NCI-H226 (cell line): Measurements from ENCODE around the gene DELE1.

Experiments used
- DNase-seq: peaks from one replicate; pipeline ENCODE4 v3.0.0-alpha.2; 2015

DELE1 gene

DNA sequence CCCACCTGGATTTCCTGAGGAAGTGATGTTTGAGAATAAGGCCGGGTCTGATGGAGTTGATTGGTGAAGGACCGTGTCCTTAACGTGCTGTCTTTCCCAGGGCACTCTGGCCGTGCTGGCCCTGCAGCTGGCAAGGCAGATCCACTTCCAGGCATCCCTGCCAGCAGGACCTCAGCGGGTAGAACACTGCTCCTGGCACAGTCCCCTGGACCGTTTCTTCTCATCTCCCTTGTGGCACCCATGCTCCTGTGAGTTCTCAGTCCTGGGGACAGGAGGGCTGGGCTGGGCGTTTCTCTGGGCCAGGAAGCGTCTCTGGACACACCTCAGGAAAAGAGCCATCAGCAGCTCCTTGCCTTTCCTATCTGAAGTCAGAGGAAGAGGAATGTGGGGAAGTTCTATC, 4.4 kb downstream of the DELE1 start:
- DNase-seq: no peak

DNA sequence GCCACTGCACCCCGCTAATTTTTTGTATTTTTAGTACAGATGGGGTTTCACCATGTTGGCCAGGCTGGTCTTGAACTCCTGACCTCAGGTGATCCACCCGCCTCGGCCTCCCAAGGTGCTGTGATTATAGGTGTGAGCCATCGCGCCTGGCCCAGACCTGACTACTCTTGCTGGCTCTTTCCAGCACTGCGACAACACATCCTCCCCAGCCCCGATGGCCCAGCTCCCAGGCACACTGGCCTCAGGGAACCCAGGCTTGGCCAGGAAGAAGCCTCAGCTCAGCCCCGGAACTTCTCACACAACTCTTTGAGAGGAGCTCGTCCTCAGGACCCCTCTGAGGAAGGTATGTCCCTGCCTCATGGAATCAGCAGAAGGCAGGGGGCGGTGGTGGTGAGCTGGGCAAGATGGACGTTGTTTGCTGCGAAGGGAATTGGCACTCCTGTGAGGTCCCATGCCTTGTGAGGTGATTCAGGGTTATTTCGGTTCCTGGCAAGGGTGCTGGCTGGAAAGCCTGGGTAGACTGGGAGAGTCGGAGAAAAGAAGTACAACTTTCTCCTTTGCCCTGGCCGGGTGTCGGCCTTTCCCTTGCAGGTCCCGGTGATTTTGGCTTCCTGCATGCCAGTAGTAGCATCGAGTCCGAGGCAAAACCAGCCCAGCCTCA, 5.9 kb downstream of the DELE1 start:
- DNase-seq: no peak

DNA sequence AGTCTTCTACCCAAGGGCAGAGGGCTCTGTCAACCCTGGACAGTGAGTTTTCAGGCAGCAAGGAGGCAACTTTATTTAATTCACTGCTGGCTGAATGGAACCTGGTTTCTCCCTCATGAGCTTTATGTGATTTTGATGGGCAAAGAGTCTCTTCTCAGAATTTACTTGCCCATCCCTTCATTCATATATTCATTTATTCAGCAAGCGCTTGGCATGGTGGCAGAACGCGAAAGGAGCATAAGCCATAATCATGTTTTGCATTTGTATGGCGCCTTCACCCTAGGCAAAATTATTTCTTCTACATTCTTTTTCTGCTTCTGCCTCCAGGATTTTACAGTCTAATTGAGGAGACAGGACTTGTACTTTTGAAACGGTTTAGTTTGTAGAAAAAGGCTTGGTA, 8.0 kb downstream of the DELE1 start:
- no peak for DNase-seq

DNA sequence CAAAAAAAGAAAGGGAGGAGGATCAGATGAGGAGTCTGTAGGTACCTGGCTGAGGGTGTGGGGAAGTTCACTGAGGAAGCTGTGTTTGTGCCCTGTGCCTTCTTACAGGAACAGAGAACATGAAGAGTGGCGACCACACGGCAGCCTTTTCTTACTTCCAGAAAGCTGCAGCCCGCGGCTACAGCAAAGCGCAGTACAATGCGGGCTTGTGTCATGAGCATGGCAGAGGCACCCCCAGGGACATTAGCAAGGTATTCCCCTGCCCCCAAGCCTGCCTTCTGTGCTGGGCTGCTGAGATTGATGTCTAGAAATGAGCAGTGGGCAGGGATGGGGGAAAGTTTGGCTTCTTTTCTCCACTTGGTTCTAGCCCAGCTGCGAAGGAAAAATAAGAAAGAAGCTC, 9.5 kb downstream of the DELE1 start:
- DNase-seq: no peak

DNA sequence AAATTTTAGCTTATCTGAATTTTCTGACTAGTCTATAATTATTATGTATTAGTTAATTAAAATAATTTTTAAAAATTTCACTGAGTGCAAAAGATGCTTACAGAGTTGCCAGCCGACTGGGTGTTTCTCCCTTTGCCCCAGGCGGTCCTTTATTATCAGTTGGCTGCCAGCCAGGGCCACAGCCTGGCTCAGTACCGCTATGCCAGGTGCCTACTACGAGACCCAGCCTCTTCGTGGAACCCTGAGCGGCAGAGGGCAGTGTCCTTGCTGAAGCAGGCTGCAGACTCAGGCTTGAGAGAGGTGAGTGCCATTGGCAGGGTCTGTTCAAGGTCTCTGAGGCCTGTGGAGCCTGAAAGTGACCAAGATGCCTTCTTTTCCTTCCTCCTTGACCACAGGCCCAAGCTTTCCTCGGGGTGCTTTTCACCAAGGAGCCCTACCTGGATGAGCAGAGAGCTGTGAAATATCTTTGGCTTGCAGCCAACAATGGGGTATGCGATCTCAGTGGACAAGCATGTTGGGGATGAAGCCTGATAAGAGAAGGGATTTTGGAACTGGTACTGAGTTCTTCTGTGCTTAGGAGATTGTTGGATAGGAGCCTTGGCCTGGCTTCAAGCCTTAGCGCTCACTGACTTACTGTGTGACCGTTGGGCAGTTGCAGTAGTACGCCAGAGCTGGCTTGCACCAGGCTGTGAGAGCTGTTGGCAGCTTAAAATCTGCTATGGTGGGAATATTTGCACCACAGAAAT, 10.6 kb downstream of the DELE1 start:
- peak; percentile 56 for DNase-seq

DNA sequence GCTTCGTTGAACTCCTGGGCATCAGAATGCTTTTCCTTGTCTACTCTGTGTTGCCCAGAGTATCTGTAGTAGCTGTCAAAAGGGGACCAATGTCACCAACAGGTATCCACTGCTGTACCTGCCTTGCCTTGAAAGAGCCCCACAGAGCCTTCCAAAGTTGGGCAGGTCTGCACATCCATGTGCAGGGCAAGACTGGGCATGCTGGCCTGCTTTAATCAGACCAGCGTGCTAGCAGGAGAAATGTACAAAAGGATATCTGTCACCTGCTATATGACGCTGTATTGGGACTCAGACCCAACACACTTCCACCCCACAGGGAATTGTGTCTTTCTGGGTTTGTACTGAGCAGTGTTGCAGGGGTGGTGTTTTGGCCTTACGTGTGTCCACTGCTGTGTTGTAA, 11.9 kb downstream of the DELE1 start:
- DNase-seq: no peak

DNA sequence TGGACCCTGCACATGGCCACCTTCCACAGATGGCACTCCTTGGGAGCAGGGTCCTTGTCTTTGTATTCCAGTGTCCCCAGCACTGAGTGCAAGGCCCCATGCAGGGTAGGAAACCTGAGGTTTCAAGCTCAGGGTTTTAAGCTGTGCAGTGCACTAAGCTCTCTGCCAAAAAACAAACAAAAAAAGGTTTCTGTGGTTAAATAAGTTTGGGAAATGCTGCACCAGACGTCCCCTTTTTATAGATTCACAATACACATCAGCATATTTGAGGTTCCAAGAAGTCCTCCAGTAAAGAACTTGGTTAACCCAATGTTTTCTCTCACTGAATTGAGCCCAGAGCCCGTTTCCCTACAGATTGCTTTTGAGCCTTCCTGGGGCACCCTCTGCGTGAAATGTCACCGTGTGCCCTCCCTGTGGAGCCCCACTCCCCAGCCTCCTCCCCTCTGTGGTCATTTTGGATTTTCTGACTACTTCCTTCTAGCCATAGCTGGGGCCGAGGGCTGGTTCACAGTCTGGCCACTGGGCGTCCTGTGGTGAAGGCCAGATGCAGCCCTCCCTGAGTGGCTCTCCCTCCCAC, 17.1 kb downstream of the DELE1 start:
- DNase-seq: no peak

DNA sequence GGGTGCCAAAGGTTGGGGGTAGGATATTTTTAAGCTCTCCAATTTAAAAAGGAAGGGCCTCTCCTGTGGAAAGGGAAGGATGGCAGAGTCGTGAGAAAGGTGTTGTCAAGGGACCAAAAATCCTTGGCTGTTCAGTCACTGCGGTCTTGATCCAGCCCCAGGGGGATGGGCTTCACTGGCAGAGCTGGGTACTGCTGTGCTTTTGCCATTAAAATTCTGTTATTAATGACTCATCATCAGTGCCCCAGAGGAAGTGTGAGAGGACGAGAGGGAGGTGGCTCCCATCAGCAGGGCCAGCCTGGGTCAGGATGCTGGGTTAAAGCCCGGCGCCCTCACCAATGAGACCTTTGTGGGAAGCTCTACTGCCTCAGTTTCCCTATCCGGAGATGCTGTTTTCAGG, 17.6 kb downstream of the DELE1 start:
- no peak for DNase-seq

DNA sequence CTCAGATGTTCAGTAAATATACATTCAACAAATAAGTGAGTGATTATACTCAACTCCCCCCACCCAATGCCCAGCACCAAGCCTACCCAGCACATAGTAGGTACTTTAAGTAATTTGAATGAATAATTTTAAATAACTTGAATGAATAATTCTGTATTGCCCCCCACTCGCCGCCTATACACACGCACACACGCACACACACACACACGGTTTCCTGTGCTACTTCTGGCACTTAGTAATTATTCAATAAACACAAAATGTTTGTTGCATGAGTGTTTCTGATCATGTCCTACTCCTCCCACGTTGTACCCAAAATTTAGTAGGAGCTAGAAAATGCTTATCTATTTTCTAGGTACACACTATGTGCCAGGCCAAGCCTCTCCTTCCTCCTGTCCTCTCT, 18.1 kb downstream of the DELE1 start:
- DNase-seq: no peak

DNA sequence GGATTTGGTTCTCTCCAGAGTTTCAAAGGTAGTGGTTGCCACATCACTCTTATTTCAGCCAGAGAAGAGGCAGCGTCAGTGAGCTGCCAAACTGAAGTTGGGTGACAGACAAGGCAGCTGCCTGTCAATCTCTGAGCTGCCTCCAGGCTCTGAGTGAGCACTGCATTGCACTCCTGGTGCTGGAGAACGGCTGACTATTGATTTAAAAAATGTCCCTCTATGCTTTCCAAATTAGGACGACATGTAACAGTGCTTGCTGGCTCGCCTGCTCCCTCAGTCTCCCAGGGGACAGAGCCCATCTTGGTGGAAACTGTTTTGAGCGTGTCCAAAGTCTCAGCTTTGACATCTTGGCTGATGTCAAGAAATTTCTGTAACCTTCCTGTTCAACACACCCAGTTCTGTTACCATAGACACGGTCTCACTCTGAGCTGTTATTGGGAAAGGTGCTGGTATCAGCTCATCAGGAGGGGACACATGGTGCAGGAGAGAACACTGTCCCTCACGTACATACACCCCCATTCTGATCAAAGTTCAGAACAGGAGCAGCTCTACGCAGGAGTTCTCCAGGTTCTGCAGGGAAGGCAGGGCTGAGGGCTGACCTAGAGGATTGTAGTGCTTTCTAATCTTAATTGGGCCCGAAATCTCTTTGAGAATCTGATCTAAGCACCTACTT, 18.6 kb downstream of the DELE1 start:
- DNase-seq: no peak

DNA sequence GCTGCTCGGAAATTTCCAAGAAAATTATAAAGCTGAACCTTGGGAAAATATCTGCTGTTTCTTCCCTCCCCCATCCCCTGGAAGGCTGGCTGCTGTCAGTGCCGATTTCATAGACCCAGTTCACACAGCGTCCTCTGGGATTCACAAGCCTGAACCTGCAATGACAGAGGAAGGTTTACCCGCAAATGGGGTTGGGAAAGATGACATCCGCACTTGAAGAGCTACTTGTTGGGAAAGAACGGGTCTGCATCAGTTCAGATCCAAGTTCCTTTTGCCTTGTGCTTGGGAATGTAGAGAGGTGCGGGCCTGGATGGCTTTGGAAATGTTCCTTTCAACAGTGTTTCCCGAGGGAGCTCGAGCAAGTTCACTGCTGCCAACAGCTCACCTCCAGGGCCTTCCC, 20.4 kb downstream of the DELE1 start:
- no peak for DNase-seq

DNA sequence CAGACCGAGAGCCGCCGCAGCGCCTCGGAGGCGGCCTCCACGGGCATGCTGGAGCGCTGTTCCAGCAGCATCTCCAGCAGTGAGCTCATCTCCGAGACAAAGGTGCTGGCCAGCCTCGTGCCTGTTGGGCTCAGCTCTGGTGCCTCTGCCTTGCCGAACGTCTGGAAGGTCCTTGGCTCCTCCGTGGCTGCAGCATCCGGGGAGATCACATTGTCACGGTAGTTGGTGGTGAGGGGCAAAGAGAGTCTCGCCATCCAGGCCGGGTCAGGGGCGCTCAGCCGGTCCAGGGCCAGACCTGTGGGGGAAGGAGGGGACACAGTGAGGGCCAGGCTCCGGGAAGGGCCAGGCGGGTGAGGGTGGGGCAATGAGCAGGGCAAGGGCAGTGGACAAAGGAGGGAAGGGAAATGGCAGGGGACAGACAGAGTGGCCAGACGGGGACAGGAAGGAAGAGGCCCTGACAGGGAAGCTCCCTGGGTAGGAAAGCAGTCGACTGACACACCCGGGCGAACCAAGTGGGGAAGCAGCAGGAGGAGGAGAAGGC, 21.9 kb downstream of the DELE1 start:
- DNase-seq: no peak

DNA sequence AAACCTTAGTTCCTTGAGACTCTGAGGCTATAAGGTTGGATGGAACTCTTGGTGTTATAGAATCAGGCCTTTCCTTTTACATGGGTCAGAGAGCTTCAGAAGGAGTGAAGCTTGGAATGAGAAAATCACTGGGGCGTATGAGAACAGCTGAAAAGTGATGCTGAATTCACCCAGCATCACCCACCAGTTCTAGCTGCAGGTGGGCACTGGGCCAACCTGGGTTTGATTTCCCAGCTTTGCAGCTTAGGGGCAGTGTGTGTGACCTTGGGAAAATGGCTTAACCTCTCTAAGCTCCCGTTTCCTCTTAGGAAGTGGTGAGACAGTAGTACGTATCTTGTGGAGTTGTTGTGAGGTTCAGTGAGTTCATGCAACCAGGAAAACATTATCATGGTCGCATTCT, 23.6 kb downstream of the DELE1 start:
- DNase-seq: no peak

DNA sequence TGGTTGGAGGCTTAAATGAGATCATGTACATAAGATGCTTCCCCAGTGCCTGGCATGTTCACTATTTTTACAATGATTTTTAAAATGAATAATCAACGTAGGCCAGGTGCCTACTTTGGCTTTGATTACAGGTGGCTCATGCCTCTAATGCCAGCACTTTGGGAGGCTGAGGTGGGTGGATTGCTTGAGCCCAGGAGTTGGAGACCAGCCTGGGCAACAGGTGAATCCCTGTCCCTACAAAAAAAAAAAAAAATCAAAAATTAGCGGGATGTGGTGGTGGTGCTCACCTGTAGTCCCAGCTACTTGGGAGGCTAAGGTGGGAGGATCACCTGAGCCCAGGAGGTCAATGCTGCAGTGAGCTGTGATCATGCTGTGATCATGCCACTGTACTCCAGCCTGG, 25.1 kb downstream of the DELE1 start:
- DNase-seq: no peak

DNA sequence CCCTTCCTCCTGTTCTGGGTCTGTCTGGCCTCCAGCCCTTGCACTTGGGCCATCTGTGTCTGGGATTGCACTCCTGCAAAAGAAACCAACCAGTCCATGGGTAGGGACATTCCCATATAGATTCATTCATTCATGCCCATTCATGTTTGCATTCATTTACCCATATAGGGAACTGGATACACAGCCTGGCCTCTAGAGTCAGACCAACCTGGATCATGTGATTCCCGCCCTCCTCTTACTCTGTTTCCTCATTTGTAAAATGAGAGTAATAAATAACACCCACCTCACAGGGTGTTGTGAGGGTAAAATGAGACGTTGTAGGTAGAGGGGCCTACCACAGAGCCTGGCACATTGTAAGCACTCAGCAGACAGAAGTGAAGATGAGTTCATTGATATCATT, 25.8 kb downstream of the DELE1 start:
- DNase-seq: no peak

DNA sequence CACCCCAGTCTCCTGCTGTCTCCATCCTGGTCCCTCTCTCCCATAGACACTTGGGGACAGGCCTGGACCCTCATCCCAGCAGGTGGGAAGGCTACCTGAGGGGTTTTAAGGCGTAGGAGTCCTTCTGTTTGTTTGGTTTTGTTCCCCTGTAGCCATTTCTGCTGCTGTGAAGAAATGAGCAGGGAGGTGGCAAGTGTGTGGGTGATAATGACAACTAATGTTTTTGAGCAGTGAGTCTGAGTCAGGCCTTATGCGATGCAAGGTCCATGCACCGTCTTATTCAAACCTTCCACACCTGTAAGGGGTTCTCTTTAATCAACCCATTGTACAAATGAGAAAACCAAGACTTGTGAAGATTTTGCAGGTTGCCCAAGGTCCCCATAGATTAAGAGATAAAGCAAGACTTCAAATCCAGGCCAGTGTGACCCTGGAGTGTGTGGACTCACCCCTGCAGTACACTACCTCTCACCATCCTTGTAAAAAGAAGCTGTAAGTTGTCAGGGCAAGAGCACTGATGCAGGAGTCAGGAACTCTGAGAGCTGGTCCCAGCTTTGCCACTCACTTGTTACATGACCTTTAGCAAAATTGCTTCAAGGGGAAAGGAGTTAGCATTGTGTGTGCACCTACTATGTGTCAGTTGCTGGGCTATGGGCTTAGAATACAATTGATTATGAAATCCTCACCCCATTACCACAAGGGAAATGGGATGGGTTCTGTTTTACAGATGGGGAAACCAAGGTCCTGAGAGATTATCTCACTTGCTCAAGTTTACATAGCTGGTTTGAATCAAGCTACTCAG, 26.7 kb downstream of the DELE1 start:
- no peak for DNase-seq

DNA sequence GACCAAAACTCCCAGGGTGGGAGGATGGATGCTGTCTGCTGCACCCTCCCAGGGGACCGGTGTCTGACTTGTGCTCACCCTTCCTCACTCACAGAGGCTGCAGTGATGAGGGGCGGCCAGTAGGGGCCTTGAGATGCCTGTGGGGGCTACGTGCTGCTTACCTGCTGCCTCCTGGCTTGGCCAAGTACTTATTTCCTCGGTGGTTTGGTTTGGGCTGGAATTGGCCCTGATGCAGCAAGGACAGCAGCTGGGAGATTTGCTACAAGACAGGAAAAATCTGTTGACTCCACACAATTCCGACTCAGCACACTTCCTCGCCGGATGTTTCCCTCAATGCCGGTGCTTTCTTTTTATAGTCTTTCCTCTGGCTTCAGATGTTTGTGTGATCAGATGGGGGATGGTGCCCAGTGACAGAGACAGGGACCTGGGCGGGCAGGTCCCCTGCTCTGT, 27.7 kb downstream of the DELE1 start:
- no peak for DNase-seq

DNA sequence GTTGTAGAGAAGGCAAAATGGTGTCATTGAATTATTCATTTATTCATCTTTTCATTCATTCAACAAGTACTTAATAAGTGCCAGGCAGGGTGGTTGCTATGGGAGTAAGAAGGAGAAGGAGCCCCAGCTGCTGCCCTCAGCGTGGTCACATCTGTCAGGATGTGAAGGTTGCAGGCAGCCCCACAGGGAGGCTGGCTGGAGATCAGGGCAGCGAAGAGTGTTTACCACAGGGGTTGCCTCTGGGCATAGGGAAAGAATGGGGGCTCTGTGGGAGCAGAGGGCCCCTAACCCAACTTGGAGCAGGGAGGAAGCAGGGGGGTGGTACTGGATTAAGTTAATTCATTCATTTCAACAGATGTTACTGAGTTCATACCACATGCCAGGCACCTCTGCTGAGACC, 28.3 kb downstream of the DELE1 start:
- no peak for DNase-seq

DNA sequence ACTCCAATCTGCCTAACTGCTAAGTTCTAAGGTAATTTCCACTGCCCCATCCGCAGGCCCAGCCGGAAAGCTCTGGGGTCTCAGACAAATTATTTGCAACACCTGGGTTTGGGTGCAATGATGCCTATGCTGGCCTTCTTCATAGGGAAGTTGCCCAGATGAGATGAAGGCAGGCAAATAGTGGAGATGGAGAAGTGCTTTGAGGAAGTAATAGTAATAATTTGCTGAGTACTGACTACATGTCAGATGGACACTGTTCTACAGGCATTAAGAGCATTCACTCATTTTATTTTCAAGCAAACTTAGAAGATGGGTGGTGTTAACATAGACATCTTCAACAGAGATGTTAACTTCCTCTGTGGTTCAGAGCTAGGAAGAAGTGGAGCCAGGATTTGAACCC, 30.5 kb downstream of the DELE1 start:
- no peak for DNase-seq

DNA sequence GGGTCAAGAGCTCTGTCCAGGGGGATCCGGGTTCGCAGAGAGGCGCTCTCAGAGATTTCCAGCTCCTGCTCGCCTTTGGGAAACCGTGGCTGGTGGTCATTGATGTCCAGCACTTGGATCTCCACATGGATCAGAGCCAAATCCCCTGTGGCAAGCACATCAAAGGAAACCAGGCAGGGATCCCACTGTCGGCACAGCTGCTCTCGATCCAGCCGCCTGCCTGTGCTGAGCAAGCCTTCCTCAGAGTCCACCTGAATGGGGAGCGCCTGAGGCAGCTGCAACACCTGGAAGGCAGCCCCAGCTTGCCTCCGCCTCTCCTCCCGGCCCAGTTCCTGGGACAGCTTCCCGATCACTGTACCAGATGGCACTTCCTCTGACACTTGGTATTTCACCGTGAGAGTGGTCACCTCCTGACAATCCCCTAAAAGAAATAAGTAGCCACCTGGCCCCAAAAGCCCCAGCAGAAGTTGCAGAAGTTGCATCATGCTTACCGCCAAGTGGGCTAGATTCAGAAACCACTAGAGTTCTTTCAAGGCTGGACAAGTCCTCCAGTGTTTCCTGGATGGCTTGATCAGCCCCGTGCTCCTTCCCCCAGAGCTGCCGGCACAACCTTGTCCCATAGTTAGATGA, 33.8 kb downstream of the DELE1 start:
- DNase-seq: no peak

DNA sequence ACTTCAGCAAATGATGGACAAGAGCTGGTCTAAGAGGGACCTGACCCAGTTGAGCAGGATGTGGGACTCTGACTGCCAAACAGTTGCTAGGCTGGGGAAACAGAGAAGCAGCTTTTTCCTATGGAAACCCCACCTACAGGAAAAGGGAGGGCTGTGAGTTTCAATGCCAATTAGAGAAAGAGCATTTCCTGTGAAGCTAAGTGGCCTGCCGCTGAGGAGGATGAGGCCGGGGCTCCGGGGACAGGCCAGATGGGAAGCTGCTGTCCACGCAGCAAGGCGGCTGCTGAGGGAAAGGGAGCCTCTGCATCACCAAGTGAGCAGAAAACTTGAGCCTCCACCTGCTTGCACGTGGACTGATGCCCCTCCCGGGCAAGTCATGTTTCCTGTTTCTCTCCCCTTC, 34.4 kb downstream of the DELE1 start, which contains the start of gene PCDH12:
Gene PCDH12 (minus strand): TSS at position 90 of the 400 bp plus-strand sequence. CDS start 351 bp downstream, outside the sequence.
- DNase-seq: no peak

DNA sequence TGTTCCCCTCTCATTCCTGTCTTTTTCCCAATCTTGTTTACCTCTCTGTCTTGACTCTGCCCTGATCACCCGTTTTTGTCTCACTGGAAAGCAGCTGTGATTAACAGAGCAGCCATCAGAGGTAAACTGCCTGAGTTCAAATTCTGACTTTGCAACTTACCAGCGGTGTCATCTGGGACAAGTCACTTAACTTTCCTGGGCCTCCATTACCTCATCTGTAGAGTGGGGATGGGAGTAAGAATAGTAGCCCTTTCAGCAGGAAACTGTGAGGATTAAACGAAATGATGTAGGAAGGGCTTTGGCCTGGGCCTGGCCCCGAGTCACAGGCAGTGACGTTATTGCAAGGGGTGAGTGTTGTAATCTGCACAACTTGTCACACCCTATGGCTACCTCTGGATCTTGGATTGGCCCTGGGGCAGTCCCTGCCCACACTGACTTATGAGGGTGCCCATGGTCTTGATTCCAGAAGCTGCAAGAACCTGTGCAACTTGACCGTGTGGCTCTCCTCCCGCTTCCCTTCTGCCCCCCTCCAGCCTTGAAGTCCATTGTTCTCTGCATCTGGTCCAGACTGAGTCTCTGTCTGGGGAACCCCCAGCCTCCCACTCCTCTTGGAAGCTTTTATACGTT, 35.0 kb downstream of the DELE1 start:
- DNase-seq: no peak
